ENCODE results near the gene LNX2.

LNX2 gene

DNA sequence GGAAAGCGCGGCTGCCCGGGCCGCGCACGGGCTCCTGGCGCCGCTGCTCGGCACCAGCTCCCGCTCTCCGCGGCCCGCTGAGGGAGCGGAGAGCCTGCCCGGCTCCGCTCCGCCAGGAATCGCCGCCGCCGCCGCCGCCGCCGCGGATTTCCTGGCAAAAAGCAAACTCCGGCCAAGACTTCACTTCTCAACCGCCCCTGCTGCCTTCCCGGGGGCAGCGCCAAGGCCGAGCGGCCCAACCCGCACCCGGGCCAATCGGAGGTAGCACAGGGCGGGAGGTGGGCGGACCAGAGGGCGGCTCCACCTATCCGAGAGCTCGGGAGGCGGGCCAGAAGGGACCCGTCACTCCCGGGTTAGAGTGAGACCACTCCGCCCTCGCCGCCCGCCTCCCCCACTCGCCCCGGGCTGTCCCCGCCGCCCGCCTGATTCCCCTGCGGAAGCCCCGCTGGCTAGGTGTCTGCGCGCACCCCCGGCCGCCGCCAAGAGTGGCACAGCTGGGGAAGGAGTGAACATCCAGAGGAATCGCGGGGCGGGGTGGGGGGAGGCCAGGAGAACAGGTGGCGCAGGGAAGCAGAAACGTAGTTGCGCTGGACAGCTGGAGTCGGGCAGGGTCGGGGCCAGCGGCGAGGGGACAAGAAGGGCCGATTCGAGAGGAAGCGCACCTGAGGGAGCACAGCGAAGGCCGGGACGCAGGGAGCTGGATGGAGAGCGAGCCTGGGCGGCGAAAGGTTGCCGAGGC, at the start of gene LNX2 (continued):
- TF ChIP-seq ZNF610 (tag by site-specific recombination; IDR thresholded peaks at IDR 0.05; ENCODE audit: borderline replicate concordance) (no peak), ZNF223 (tag by site-specific recombination; IDR thresholded peaks at IDR 0.05) (0 out of 2 replicates have a peak, but pooled peaks have one; percentile 25), ZNF292 (tag by site-specific recombination; IDR thresholded peaks at IDR 0.05; ENCODE audit: borderline replicate concordance, low read depth) (no peak), ZNF670 (tag by site-specific recombination; IDR thresholded peaks at IDR 0.05; ENCODE audit: low read depth) (no peak), ZNF768 (tag by site-specific recombination; IDR thresholded peaks at IDR 0.05) (no peak; the same call in 1 of the 2 replicates), ZNF132 (tag by site-specific recombination; IDR thresholded peaks at IDR 0.05; ENCODE audit: borderline replicate concordance) (no peak), ZNF561 (tag by site-specific recombination; IDR thresholded peaks at IDR 0.05; ENCODE audit: borderline replicate concordance) (0 out of 2 replicates have a peak, but pooled peaks have one; percentile 12), ZNF221 (tag by site-specific recombination; IDR thresholded peaks at IDR 0.05; ENCODE audit: borderline replicate concordance) (no peak), ZBTB21 (tag by site-specific recombination; IDR thresholded peaks at IDR 0.05) (0 out of 2 replicates have a peak, but pooled peaks have one; percentile 9), KLF9 (tag by site-specific recombination; IDR thresholded peaks at IDR 0.05; ENCODE audit: low read depth) (peak; percentile 57; the same call in 1 of the 2 replicates), KLF8 (tag by site-specific recombination; IDR thresholded peaks at IDR 0.05) (peak; percentile 76; the same call in 1 of the 2 replicates), ZNF302 (tag by site-specific recombination; IDR thresholded peaks at IDR 0.05; ENCODE audit: low read depth) (no peak), ZIC2 (tag by site-specific recombination; IDR thresholded peaks at IDR 0.05) (peak; percentile 79), SCRT2 (tag by site-specific recombination; IDR thresholded peaks at IDR 0.05) (peak; percentile 92), ZNF664 (tag by site-specific recombination; IDR thresholded peaks at IDR 0.05) (no peak), ZNF404 (tag by site-specific recombination; IDR thresholded peaks at IDR 0.05) (no peak), ZNF843 (tag by site-specific recombination; IDR thresholded peaks at IDR 0.05) (no peak), ZNF311 (tag by site-specific recombination; IDR thresholded peaks at IDR 0.05; ENCODE audit: borderline replicate concordance) (no peak), ZEB2 (tag by site-specific recombination; IDR thresholded peaks at IDR 0.05) (peak; percentile 96), ZNF416 (tag by site-specific recombination; IDR thresholded peaks at IDR 0.05) (no peak), ZNF341 (tag by site-specific recombination; IDR thresholded peaks at IDR 0.05; ENCODE audit: low read depth) (peak; percentile 94), FEZF1 (tag by site-specific recombination; IDR thresholded peaks at IDR 0.05) (0 out of 2 replicates have a peak, but pooled peaks have one; percentile 33), ZNF394 (tag by site-specific recombination; IDR thresholded peaks at IDR 0.05; ENCODE audit: borderline replicate concordance) (no peak), ZNF114 (tag by site-specific recombination; IDR thresholded peaks at IDR 0.05) (no peak), ZNF791 (tag by site-specific recombination; IDR thresholded peaks at IDR 0.05) (no peak), PRDM1 (tag by site-specific recombination; IDR thresholded peaks at IDR 0.05) (no peak), ZNF629 (tag by site-specific recombination; IDR thresholded peaks at IDR 0.05) (peak; percentile 20; the same call in 1 of the 2 replicates), ZNF174 (tag by site-specific recombination; IDR thresholded peaks at IDR 0.05) (no peak), ZNF792 (tag by site-specific recombination; IDR thresholded peaks at IDR 0.05) (no peak), ZNF571 (tag by site-specific recombination; IDR thresholded peaks at IDR 0.05) (no peak), ZNF202 (tag by site-specific recombination; IDR thresholded peaks at IDR 0.05; ENCODE audit: borderline replicate concordance) (no peak), RBAK (tag by site-specific recombination; IDR thresholded peaks at IDR 0.05) (no peak), MZF1 (tag by site-specific recombination; IDR thresholded peaks at IDR 0.05; ENCODE audit: borderline replicate concordance) (no peak), ZNF560 (tag by site-specific recombination; IDR thresholded peaks at IDR 0.05; ENCODE audit: borderline replicate concordance) (no peak)
- TF ChIP-seq, protein P1, sequence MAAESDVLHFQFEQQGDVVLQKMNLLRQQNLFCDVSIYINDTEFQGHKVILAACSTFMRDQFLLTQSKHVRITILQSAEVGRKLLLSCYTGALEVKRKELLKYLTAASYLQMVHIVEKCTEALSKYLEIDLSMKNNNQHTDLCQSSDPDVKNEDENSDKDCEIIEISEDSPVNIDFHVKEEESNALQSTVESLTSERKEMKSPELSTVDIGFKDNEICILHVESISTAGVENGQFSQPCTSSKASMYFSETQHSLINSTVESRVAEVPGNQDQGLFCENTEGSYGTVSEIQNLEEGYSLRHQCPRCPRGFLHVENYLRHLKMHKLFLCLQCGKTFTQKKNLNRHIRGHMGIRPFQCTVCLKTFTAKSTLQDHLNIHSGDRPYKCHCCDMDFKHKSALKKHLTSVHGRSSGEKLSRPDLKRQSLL (tag by site-specific recombination; IDR thresholded peaks at IDR 0.05): no peak
- TF ChIP-seq, protein P2, sequence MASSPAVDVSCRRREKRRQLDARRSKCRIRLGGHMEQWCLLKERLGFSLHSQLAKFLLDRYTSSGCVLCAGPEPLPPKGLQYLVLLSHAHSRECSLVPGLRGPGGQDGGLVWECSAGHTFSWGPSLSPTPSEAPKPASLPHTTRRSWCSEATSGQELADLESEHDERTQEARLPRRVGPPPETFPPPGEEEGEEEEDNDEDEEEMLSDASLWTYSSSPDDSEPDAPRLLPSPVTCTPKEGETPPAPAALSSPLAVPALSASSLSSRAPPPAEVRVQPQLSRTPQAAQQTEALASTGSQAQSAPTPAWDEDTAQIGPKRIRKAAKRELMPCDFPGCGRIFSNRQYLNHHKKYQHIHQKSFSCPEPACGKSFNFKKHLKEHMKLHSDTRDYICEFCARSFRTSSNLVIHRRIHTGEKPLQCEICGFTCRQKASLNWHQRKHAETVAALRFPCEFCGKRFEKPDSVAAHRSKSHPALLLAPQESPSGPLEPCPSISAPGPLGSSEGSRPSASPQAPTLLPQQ (tag by site-specific recombination; IDR thresholded peaks at IDR 0.05): peak; percentile 28; the same call in 1 of the 2 replicates
- TF ChIP-seq, protein P3, sequence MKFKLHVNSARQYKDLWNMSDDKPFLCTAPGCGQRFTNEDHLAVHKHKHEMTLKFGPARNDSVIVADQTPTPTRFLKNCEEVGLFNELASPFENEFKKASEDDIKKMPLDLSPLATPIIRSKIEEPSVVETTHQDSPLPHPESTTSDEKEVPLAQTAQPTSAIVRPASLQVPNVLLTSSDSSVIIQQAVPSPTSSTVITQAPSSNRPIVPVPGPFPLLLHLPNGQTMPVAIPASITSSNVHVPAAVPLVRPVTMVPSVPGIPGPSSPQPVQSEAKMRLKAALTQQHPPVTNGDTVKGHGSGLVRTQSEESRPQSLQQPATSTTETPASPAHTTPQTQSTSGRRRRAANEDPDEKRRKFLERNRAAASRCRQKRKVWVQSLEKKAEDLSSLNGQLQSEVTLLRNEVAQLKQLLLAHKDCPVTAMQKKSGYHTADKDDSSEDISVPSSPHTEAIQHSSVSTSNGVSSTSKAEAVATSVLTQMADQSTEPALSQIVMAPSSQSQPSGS (tag by site-specific recombination; IDR thresholded peaks at IDR 0.05; ENCODE audit: low read depth): no peak
- TF ChIP-seq, protein P4, sequence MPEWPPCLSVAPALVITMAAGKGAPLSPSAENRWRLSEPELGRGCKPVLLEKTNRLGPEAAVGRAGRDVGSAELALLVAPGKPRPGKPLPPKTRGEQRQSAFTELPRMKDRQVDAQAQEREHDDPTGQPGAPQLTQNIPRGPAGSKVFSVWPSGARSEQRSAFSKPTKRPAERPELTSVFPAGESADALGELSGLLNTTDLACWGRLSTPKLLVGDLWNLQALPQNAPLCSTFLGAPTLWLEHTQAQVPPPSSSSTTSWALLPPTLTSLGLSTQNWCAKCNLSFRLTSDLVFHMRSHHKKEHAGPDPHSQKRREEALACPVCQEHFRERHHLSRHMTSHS (tag by site-specific recombination; IDR thresholded peaks at IDR 0.05): no peak; the same call in 1 of the 2 replicates

All from HEK293 (cell line).